ENCODE data around the gene CNIH2.

Gene CNIH2

GRCh38 chr11:66264383-66264782 is 13.6 kb upstream of the CNIH2 start:
- H3K79me2 ChIP-seq (ENCODE audit: insufficient read depth, low read length), result peaks cover 17% of the 10 kb centered on the region
- no peaks in the 10 kb centered on the region for H3K9me2 ChIP-seq (replicated peaks; ENCODE audit: low read depth, low read length)
- H3K4me3 ChIP-seq (ENCODE audit: low read length, poor library complexity, severe bottlenecking), result no peak overlapping the region
- TF ChIP-seq EZH2phosphoT487 (IDR thresholded peaks at IDR 0.05; ENCODE audit: borderline replicate concordance) (no peak), CTCF (conservative IDR thresholded peaks at IDR 0.05; ENCODE audit: low read length) (no peak)
- no peak overlapping the region for H2AFZ ChIP-seq (ENCODE audit: low read length)
- no peak overlapping the region for H3K4me2 ChIP-seq (ENCODE audit: low read depth, low read length, poor library complexity, severe bottlenecking)
- no peaks in the 10 kb centered on the region for H3K27me3 ChIP-seq (ENCODE audit: insufficient read depth, low read length, poor library complexity, severe bottlenecking)
- no peak overlapping the region for H3K9ac ChIP-seq (ENCODE audit: low read depth, low read length, poor library complexity, severe bottlenecking)
- peaks cover 7% of the 10 kb centered on the region for H4K20me1 ChIP-seq (ENCODE audit: insufficient read depth, low read length, poor library complexity, severe bottlenecking)
- H3K36me3 ChIP-seq (ENCODE audit: insufficient read depth, low read length), result peaks cover 30% of the 10 kb centered on the region; the same call in 1 of the 2 replicates
- H3F3A ChIP-seq (ENCODE audit: low read depth), result no peaks in the 10 kb centered on the region
- peaks cover 15% of the 10 kb centered on the region for H3K4me1 ChIP-seq (ENCODE audit: insufficient read depth, low read length, poor library complexity, severe bottlenecking)
- H3K9me3 ChIP-seq (ENCODE audit: insufficient read depth, low read depth, low read length), result no peaks in the 10 kb centered on the region

DNA sequence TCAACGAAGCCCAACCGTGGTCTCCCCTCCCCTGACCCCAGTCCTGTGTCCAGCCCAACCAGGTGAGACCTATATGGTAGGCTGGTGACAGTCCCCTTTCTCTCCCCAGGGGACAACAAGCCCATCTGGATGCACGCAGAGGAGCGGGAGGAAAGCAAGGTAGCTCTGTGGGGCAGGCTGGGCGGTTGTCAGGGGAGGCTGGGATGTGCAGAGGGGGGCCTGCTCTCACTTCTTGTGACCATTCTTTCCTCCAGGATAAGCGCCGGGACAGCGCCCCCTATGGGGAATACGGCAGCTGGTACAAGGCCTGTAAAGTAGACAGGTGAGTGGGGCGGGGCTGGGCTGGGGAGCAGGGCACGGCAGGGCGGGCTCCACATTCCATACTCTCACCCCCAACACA is 13.1 kb upstream of the CNIH2 start:
- TF ChIP-seq EZH2phosphoT487 (IDR thresholded peaks at IDR 0.05; ENCODE audit: borderline replicate concordance) (no peak), CTCF (conservative IDR thresholded peaks at IDR 0.05; ENCODE audit: low read length) (peak; percentile 69)
- H3K79me2 ChIP-seq (ENCODE audit: insufficient read depth, low read length), result peaks cover 17% of the 10 kb centered on the region
- no peak overlapping the region for H3K4me2 ChIP-seq (ENCODE audit: low read depth, low read length, poor library complexity, severe bottlenecking)
- no peak overlapping the region for H3K9ac ChIP-seq (ENCODE audit: low read depth, low read length, poor library complexity, severe bottlenecking)
- H3F3A ChIP-seq (ENCODE audit: low read depth), result no peaks in the 10 kb centered on the region
- peaks cover 30% of the 10 kb centered on the region; the same call in 1 of the 2 replicates for H3K36me3 ChIP-seq (ENCODE audit: insufficient read depth, low read length)
- no peaks in the 10 kb centered on the region for H3K9me3 ChIP-seq (ENCODE audit: insufficient read depth, low read depth, low read length)
- H3K9me2 ChIP-seq (replicated peaks; ENCODE audit: low read depth, low read length), result no peaks in the 10 kb centered on the region
- H3K4me3 ChIP-seq (ENCODE audit: low read length, poor library complexity, severe bottlenecking), result no peak overlapping the region
- H3K4me1 ChIP-seq (ENCODE audit: insufficient read depth, low read length, poor library complexity, severe bottlenecking), result peaks cover 17% of the 10 kb centered on the region
- H4K20me1 ChIP-seq (ENCODE audit: insufficient read depth, low read length, poor library complexity, severe bottlenecking), result peaks cover 11% of the 10 kb centered on the region
- H3K27me3 ChIP-seq (ENCODE audit: insufficient read depth, low read length, poor library complexity, severe bottlenecking), result no peaks in the 10 kb centered on the region
- H2AFZ ChIP-seq (ENCODE audit: low read length), result no peak overlapping the region

DNA sequence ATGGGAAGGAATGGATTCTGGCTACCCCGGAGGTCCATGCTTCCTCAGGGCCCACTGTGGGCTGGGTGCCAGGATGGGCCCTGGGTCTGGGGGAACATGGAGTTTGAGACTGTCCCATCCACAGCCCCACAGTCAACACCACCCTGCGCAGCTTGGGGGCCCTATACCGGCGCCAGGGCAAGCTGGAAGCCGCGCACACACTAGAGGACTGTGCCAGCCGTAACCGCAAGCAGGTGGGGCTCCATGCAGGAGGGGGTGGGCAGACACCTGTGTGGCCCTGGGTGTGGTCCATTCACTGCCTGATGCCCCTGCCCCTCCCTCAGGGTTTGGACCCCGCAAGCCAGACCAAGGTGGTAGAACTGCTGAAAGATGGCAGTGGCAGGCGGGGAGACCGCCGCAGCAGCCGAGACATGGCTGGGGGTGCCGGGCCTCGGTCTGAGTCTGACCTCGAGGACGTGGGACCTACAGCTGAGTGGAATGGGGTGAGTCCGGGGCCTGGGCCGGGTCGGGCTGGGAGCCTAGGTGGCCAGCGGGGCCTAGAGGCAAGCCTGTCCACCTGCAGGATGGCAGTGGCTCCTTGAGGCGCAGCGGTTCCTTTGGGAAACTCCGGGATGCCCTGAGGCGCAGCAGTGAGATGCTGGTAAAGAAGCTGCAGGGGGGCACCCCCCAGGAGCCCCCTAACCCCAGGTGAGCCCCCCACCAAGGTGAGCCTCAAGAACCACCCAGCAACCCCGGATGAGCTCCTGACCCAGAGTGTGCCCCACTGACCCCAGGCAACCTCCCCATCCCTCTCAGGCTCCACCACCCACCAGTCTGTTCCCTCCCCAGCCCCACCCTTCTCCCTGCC is 12.2 kb upstream of the CNIH2 start:
- H3K79me2 ChIP-seq (ENCODE audit: insufficient read depth, low read length), result peaks cover 21% of the 10 kb centered on the region
- peaks cover 30% of the 10 kb centered on the region; the same call in 1 of the 2 replicates for H3K36me3 ChIP-seq (ENCODE audit: insufficient read depth, low read length)
- H3K27me3 ChIP-seq (ENCODE audit: insufficient read depth, low read length, poor library complexity, severe bottlenecking), result no peaks in the 10 kb centered on the region
- H3K9me3 ChIP-seq (ENCODE audit: insufficient read depth, low read depth, low read length), result no peaks in the 10 kb centered on the region
- H4K20me1 ChIP-seq (ENCODE audit: insufficient read depth, low read length, poor library complexity, severe bottlenecking), result peaks cover 18% of the 10 kb centered on the region
- H3K4me2 ChIP-seq (ENCODE audit: low read depth, low read length, poor library complexity, severe bottlenecking), result no peak overlapping the region
- H3K9ac ChIP-seq (ENCODE audit: low read depth, low read length, poor library complexity, severe bottlenecking), result no peak overlapping the region
- H3F3A ChIP-seq (ENCODE audit: low read depth), result no peaks in the 10 kb centered on the region
- no peak for TF ChIP-seq CTCF (conservative IDR thresholded peaks at IDR 0.05; ENCODE audit: low read length)
- TF ChIP-seq EZH2phosphoT487 (IDR thresholded peaks at IDR 0.05; ENCODE audit: borderline replicate concordance), result no peak
- no peak overlapping the region for H2AFZ ChIP-seq (ENCODE audit: low read length)
- H3K4me1 ChIP-seq (ENCODE audit: insufficient read depth, low read length, poor library complexity, severe bottlenecking), result peaks cover 24% of the 10 kb centered on the region
- H3K4me3 ChIP-seq (ENCODE audit: low read length, poor library complexity, severe bottlenecking), result no peak overlapping the region
- H3K9me2 ChIP-seq (replicated peaks; ENCODE audit: low read depth, low read length), result no peaks in the 10 kb centered on the region

Measured in Loucy (cell line).